Measurements from ENCODE around the gene PLEKHG4B.
"Not testable (repeated sequence)": the region's sequence is repeated elsewhere in the genome, so short reads cannot be mapped to it uniquely, and the experiment has no call there.

Gene PLEKHG4B

DNA sequence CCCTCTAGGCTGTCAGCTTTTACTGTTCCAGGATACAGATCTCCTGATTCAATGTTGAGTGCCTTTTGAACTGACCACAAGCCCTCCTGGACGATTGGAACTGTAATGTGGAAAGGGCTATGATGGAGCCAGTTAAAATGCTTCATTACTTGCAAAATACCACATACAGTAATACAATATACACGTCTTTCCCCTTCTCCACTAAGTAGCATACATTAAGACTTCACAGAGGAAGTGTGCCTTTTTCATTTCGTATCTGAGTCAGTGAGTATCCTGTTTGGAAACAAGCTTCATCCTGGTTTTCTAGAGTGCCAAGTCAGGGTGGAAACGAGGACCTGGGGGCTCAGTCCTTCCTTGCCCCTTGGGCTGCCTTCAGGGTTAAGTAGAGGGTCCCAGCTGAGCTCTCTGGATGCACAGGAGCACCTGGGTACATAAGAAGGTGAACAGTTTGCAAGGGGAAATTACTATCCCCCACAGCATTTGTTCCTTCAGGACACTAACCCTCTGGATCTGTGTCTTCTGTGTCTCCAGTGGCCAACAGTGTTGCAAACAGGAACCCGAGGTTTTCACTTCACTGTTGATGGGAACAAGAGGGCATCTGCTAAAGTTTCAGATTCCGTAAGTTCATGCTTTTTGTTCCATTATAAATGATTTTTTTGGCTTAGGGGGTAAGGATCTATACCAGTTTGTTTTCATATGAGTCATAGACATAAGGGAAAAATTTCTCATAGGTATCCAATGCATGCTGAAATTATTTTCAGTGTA lies 131.2 kb downstream of the PLEKHG4B start:
- DNase-seq (ENCODE audit: low read depth in 2 of 2): not testable (repeated sequence)

- DNase-seq (ENCODE audit: low read depth in 2 of 2): no peak
These were observed 131.8 kb downstream of the PLEKHG4B start for GRCh38 chr5:223791-224190.

GRCh38 chr5:225334-225733 lies 133.4 kb downstream of the PLEKHG4B start:
- no peak for DNase-seq (ENCODE audit: low read depth in 2 of 2)

DNA sequence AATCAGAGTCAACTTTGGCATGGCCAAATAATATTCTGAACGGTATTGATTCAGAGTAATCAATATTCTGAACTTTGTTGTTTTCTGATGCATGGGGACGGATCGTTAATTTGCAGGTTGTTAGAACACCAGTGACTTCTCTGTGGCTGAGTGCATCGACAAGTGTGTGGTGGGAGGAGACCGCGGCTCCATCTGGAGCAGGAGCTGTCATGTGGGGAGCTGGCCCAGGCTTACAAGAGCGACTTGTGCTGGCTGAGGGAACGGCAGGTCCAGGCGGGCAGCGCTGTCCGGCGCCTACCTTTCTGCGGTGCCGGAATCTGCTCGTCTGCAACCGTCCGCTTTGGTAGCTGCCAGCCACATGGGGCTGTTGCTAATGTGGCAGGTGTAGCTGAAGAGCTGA lies 135.4 kb downstream of the PLEKHG4B start:
- not testable (repeated sequence) for DNase-seq (ENCODE audit: low read depth in 2 of 2)

GRCh38 chr5:228886-229285 lies 136.9 kb downstream of the PLEKHG4B start:
- DNase-seq (ENCODE audit: low read depth in 2 of 2): no peak

GRCh38 chr5:230711-231110 lies 138.7 kb downstream of the PLEKHG4B start:
- no peak for DNase-seq (ENCODE audit: low read depth in 2 of 2)

GRCh38 chr5:231661-232060 lies 139.7 kb downstream of the PLEKHG4B start:
- no peak for DNase-seq (ENCODE audit: low read depth in 2 of 2)

GRCh38 chr5:233426-233825 lies 141.5 kb downstream of the PLEKHG4B start:
- DNase-seq (ENCODE audit: low read depth in 2 of 2): not testable (repeated sequence)

DNA sequence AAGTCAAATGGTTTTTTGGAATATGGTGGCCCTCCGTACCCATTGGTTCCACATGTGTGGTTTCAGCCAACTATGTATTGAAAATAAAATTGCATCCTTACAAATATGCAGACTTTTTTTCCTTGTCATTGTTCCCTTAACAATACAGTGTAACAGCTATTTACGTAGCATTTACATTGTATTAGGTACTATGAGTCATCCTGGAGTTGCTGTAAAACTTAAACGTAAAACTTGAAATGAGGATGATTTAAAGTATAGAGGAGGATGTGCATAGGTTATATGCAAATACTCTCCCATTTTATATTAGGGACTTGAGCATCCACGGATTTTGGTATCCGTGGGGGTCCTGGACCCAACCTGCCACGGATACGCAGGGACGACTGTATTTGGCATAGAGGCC lies 142.5 kb downstream of the PLEKHG4B start:
- no peak for DNase-seq (ENCODE audit: low read depth in 2 of 2)

DNA sequence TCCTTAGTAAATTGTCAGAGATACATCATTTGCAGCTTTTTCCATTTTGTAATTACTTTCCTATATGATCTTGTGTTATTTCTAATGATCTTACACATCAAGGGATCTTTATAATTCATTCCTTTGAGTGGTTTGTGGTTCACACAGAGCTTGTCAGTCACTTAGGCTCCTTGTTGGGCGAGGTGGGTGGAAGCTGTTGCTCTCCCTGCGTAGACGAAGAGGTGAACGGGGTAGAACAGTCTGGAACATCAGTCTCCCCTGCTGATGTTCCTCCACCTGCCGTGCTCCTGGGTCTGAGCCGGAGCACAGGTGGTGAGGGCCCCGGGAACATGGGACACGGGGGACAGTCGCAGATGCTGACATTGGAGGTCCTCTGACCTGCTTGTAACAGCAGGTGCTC lies 143.6 kb downstream of the PLEKHG4B start:
- not testable (repeated sequence) for DNase-seq (ENCODE audit: low read depth in 2 of 2)

DNA sequence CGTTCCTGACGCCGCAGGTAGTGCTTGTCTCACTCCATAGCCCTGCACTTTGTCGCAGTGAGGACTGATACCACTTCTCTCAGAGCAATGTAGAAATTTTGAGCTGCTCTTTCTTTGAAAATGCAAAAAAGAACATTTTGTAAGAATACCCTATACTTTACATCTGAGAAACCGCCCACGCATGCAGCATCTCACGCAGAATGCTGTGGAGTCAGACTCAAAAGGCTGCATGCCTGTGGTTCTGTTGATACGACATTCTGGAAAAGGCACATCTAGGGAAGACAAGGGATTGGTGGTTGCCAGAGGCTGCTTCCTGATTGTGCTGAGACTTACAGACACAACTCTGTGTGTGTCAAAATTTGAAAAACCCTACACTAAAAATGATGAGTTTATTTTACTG lies 146.0 kb downstream of the PLEKHG4B start:
- DNase-seq (ENCODE audit: low read depth in 2 of 2): not testable (repeated sequence)
